ENCODE measurements around the gene LTBP3. TPM values are rescaled to one million over a fixed set of nuclear protein-coding genes. Genes with fewer than 3 reads are reported as not detected.
A peak's percentile ranks its signal among the peaks of the same experiment; 100 is the strongest.

Gene LTBP3
- total and polyA plus RNA-seq, 9 of the 15 experiments (the other 6 are each of a cell fraction or from before 2014, with no cell fraction given) = 0.06 to 20.5 (median 4.8) TPM

GRCh38 chr11:65501186-65501471 is 57.0 kb downstream of the LTBP3 start:
- H3K79me2 ChIP-seq (ENCODE audit: control insufficient read depth, insufficient read depth, low read length) = peaks cover 97% of the 10 kb centered on the region
- no TSS peak for BruUV-seq (replicated peaks)
- ATAC-seq = no peak
- intact Hi-C loops (cut with micrococcal nuclease) = no loop called here
- H3K9me1 ChIP-seq (ENCODE audit: control insufficient read depth, insufficient read depth, low read length) = peaks cover 5% of the 10 kb centered on the region
- FAIRE-seq = no peak
- ChIA-PET CTCF (ENCODE audit: low intra/inter-chr PET ratio) (no interaction called here), POLR2A (interaction anchor here (0.6 to 27.6 kb wide), 25 partner anchors 8 to 1068 kb away, joined by 3 to 2118 read pairs (median 30); partner anchors contain the start of genes DPF2, FAM89B, FRMD8 and NEAT1)
- peak overlapping the region; percentile 94 for H3K4me2 ChIP-seq (ENCODE audit: insufficient read depth, low read length)
- 0% methylated on average over 2 of the region's 2 CpGs for WGBS (ENCODE audit: insufficient coverage, low coverage, missing lambda C conversion rate)
- in situ Hi-C loops (cut with MboI) = no loop called here
- peak in 1 of 4 experiments; percentile 12 for DNase-seq (ENCODE audit: extremely low read depth in 1 of 4, low spot score in 3 of 4)
- no peak overlapping the region for H2AFZ ChIP-seq (ENCODE audit: low read depth, low read length)
- H3K9ac ChIP-seq (ENCODE audit: insufficient read depth in 1 of 2, low read depth in 2 of 2, low read length in 2 of 2) = peak overlapping the region; percentile 86 to 100; a peak in 3 of 4 replicates
- H3K4me3 ChIP-seq = peak overlapping the region; percentile 84
- no peaks in the 10 kb centered on the region for H3K9me3 ChIP-seq (replicated peaks; ENCODE audit: control insufficient read depth, insufficient read depth, low read depth, low read length)
- peaks cover 71% of the 10 kb centered on the region for H3K36me3 ChIP-seq (ENCODE audit: control insufficient read depth, insufficient read depth, low read length)
- no peaks in the 10 kb centered on the region for H3K27me3 ChIP-seq (ENCODE audit: control insufficient read depth in 2 of 2, insufficient read depth in 2 of 2, low read length in 2 of 2)
- H3K27ac ChIP-seq (ENCODE audit: extremely low read depth, low read depth, low read length) = peak overlapping the region; percentile 99
- H4K20me1 ChIP-seq (replicated peaks; ENCODE audit: control insufficient read depth, insufficient read depth, low read length) = peaks cover 70% of the 10 kb centered on the region
- H3K4me1 ChIP-seq (replicated peaks in 1 of 2; ENCODE audit: control insufficient read depth in 2 of 2, insufficient read depth in 2 of 2, low read length in 2 of 2) = peaks cover 7 to 8% of the 10 kb centered on the region in 2 experiments; a peak in 3 of 5 replicates
- no peak for TF ChIP-seq ZZZ3 (IDR thresholded peaks at IDR 0.05)
- TF ChIP-seq LARP7 (IDR thresholded peaks at IDR 0.05) = 0 out of 2 replicates have a peak, but pooled peaks have one; percentile 5
- TF ChIP-seq ZNF41 (CRISPR knock-in tag; conservative IDR thresholded peaks at IDR 0.05) = 0 out of 2 replicates have a peak, but pooled peaks have one; percentile 19
- peak; percentile 14; the same call in 1 of the 2 replicates for TF ChIP-seq VEZF1 (CRISPR knock-in tag; IDR thresholded peaks at IDR 0.05)
- TF ChIP-seq THRAP3 (IDR thresholded peaks at IDR 0.05; ENCODE audit: borderline replicate concordance) = peak; percentile 96; the same call in 1 of the 2 replicates
- peak; percentile 34; the same call in 1 of the 2 replicates for TF ChIP-seq ZFX (CRISPR knock-in tag; IDR thresholded peaks at IDR 0.05)
- peak; percentile 81 for TF ChIP-seq XRCC3 (IDR thresholded peaks at IDR 0.05)
- TF ChIP-seq ZNF174 (CRISPR knock-in tag; IDR thresholded peaks at IDR 0.05) = 0 out of 2 replicates have a peak, but pooled peaks have one; percentile 68
- peak; percentile 71 for TF ChIP-seq U2AF1 (optimal IDR thresholded peaks at IDR 0.05; ENCODE audit: low read depth, low read length)
- 0 out of 4 replicates have a peak, but pooled peaks of 1 of the 2 experiments have one; percentile 54 for TF ChIP-seq MLX (CRISPR knock-in tag; conservative IDR thresholded peaks at IDR 0.05)
- 0 out of 2 replicates have a peak, but pooled peaks have one; percentile 24 for TF ChIP-seq NCOR1 (IDR thresholded peaks at IDR 0.05)
- TF ChIP-seq THRB (CRISPR knock-in tag; conservative IDR thresholded peaks at IDR 0.05) = peak; percentile 81; the same call in 1 of the 2 replicates
- no peak for TF ChIP-seq FOXK1 (CRISPR knock-in tag; IDR thresholded peaks at IDR 0.05; ENCODE audit: borderline replicate concordance)
- no peak for TF ChIP-seq TRIM25 (IDR thresholded peaks at IDR 0.05; ENCODE audit: borderline replicate concordance)
- no peak for TF ChIP-seq ZNF280B (CRISPR knock-in tag; IDR thresholded peaks at IDR 0.05)
